ENCODE measurements around the gene PPIF.

Gene PPIF

DNA sequence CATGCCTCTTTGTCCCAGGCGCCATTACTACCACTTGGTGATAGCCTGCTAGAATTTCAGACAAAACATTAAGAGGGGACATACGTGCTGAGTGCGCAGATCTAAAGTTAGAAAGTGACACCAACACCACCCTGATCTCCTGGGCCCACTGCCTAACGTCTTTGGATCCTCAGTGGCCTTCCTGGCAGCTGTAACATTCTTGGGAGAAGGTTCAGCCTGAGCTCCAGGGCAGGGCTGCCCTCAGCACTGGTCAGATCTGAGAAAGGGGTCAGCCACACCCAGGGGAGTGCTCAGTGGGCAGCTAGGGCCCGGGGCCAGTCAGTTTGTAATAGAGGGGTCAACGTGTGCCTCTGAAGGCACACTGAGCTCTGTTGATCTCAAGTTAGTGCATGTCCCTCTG is 49.8 kb downstream of the PPIF start:
- H3K36me3 ChIP-seq (ENCODE audit: control insufficient read depth, low read depth, low read length), result no peaks in the 10 kb centered on the region
- H3K27ac ChIP-seq (ENCODE audit: low read length), result no peak overlapping the region
- no peak overlapping the region for H3K9ac ChIP-seq (ENCODE audit: low read length)
- H3K9me3 ChIP-seq (ENCODE audit: control insufficient read depth, low read depth, low read length), result no peaks in the 10 kb centered on the region
- no peak overlapping the region for H3K4me3 ChIP-seq (ENCODE audit: low read length)
- H3K27me3 ChIP-seq (ENCODE audit: control insufficient read depth, insufficient read depth, low read length), result no peaks in the 10 kb centered on the region
- H3K4me1 ChIP-seq (ENCODE audit: control insufficient read depth, low read depth, low read length), result peaks cover 18% of the 10 kb centered on the region

DNA sequence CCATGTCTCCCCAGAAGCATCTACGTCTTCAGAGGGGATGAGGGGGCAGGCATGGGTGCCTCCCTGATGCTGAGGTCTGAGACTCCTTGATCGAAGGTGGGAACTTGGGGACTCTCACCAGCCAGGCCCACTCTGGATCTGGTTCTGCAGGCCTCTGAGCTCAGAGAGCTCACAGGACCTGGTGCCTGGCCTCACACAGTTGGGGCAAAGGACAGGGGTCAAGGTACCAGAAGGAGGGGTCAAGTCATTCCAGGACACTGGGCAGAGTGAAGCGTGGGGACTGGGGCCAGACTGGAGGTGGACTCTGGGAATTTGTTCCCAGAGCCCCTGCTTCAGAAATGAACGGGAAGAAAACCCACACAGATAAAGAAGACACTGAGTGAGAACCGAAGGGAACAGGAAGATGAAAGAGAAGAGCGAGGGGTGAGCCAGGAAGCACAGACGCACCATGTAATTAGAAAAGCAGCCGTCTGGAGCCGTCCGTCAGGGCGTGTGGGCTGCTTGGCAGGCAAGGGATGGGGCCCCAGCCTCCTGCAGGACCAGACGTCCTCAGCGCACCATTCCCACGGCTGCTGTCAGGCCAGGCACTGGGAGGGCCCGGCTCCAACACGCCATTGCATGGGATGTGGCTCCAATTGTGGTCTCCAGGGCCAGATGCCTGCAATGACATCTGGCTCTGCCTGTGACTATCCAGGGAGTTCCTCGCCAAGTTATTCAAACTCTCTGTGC is 50.5 kb downstream of the PPIF start:
- Histone ChIP-seq H3K4me3 (ENCODE audit: low read length) (no peak overlapping the region), H3K9me3 (ENCODE audit: control insufficient read depth, low read depth, low read length) (no peaks in the 10 kb centered on the region), H3K4me1 (ENCODE audit: control insufficient read depth, low read depth, low read length) (peaks cover 19% of the 10 kb centered on the region), H3K9ac (ENCODE audit: low read length) (no peak overlapping the region), H3K36me3 (ENCODE audit: control insufficient read depth, low read depth, low read length) (no peaks in the 10 kb centered on the region), H3K27ac (ENCODE audit: low read length) (no peak overlapping the region), H3K27me3 (ENCODE audit: control insufficient read depth, insufficient read depth, low read length) (peaks cover 1% of the 10 kb centered on the region)

DNA sequence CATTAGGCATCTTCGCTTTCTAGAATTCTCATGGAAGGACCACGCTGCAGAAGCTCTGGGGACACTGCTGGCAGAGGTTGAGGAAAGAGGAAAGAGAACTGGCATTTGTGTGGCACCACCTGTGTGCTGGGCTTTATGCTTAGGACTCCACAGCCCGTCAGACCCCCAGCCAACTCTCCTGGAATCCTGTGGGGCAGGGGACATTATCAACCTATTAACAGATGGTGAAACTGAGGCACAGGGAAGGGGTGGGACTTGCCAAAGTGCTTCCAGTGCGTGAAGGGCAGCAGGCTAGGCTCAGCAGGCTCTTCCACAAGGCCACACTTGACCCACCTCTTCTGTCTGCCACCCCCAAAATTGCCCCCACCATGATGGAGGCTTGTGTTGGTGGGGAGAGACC is 51.4 kb downstream of the PPIF start:
- H3K4me1 ChIP-seq (ENCODE audit: control insufficient read depth, low read depth, low read length), result peaks cover 25% of the 10 kb centered on the region
- no peak overlapping the region for H3K27ac ChIP-seq (ENCODE audit: low read length)
- no peaks in the 10 kb centered on the region for H3K36me3 ChIP-seq (ENCODE audit: control insufficient read depth, low read depth, low read length)
- no peak overlapping the region for H3K4me3 ChIP-seq (ENCODE audit: low read length)
- peaks cover 6% of the 10 kb centered on the region for H3K27me3 ChIP-seq (ENCODE audit: control insufficient read depth, insufficient read depth, low read length)
- H3K9ac ChIP-seq (ENCODE audit: low read length), result peak overlapping the region; percentile 48
- no peaks in the 10 kb centered on the region for H3K9me3 ChIP-seq (ENCODE audit: control insufficient read depth, low read depth, low read length)

DNA sequence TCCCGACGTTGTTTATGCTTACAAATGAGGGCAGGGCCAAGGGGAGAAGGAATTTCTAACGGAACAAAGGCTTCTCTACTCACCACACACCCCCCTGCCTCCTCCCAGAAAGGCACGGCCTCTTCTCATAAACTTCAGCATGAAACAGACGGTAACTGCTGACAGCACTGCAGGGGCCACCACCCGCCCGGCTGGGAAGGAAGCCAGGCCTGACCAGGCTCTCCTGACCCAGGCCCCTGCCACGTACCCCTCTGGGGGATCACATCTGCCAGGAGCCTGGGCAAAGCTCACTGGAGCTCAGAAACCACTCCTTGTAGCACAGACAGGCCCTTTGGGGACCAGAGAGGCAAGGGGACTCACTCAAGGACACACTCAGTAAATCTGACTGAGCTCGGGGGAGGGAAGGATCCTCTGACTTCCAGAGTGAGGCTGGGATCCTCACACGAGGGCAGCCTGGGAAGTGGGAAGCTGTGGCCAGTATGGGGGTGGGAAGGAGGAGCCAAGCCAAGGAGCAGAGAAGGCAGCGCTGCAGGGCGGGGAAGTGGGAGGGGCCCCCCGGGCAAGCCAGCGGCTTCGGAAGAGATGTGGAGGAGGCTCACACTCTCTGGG is 52.1 kb downstream of the PPIF start:
- Histone ChIP-seq H3K27ac (ENCODE audit: low read length) (peak overlapping the region; percentile 9), H3K4me3 (ENCODE audit: low read length) (peak overlapping the region; percentile 14), H3K9me3 (ENCODE audit: control insufficient read depth, low read depth, low read length) (no peaks in the 10 kb centered on the region), H3K36me3 (ENCODE audit: control insufficient read depth, low read depth, low read length) (no peaks in the 10 kb centered on the region), H3K4me1 (ENCODE audit: control insufficient read depth, low read depth, low read length) (peaks cover 31% of the 10 kb centered on the region), H3K27me3 (ENCODE audit: control insufficient read depth, insufficient read depth, low read length) (peaks cover 6% of the 10 kb centered on the region), H3K9ac (ENCODE audit: low read length) (peak overlapping the region; percentile 48)

DNA sequence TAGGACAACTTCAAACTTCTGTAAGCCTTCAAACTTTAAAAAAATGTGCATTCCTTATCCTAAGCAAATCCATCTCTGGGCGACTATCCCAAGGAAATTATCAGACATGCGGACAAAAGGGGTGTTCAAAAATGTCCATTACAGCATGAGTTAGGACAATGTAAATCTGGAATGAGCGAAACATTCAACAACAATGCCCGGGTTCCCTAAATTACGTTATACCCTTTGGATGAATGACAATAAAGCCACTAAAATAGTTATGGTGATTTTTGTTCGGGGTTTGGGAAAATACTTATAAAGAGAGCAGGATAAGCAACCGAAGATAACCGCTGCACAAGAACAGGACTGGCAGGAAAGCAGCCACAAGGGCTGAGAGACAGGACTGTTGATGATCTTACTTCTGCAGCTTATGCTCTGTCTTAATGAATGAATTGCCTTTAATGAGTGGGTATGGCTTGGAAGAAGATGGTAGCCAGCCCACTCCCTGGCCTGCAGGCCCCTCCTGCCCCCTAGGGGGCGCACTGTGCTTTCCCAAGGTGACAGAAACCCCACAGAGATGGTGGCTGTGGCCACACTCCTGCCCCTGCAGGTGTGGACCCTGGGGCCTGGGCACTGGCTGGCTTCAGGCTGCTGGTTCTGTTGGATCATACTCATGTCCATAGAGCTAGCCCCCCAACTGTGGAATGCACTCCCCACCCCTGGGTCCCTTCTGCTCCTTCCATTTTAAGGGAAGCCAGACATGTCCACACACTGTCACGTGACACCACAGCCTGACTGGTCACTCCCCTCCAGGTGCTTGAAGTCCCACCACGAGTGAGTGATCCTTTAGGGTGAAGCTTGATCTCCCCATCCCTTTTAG is 53.1 kb downstream of the PPIF start:
- Histone ChIP-seq H3K4me3 (ENCODE audit: low read length) (no peak overlapping the region), H3K9me3 (ENCODE audit: control insufficient read depth, low read depth, low read length) (no peaks in the 10 kb centered on the region), H3K4me1 (ENCODE audit: control insufficient read depth, low read depth, low read length) (peaks cover 36% of the 10 kb centered on the region), H3K9ac (ENCODE audit: low read length) (no peak overlapping the region), H3K36me3 (ENCODE audit: control insufficient read depth, low read depth, low read length) (no peaks in the 10 kb centered on the region), H3K27me3 (ENCODE audit: control insufficient read depth, insufficient read depth, low read length) (peaks cover 6% of the 10 kb centered on the region), H3K27ac (ENCODE audit: low read length) (no peak overlapping the region)

DNA sequence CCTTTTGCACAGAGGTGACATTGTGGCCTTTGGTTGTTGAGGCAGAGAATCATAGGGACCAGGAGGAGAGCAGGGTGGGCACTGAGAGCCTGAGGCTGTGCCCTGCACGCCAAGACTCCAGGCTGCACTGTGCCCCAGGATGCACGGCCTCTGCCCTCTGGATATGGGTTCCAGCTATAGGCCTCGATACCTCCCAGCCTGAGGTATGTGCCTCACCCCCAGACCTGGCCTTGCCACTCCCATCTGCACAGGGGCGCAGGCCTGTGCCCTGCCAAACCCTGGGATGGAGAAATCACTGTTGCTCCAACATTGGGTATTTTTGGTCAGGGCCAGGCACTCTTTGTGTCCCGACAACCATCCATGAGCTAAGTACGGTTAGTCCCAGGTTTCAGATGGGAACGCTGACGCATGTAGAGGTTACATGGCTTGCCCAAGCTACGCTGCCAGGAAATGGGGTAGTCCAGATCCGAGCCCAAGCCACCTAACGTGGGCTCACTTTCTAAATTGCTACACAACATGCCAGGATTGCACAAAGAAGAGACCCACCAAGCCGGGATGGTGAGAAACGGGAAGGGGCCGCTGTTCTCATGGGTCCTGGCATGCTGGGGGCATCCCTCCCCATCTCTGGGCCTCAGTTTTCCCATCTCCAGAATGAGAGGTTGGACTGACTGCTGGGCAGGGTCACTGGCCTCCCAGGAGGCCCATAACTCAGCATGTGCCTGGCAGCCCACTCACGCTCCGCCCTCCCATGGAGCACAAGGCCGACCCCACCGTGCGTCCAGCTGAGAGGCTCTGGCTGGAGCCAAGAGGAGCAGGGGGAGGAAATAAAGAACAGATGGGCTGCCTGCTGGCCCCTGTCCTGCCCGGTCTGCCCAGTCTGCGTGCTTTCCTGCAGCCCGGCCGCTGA is 54.0 kb downstream of the PPIF start:
- Histone ChIP-seq H3K9ac (ENCODE audit: low read length) (no peak overlapping the region), H3K36me3 (ENCODE audit: control insufficient read depth, low read depth, low read length) (no peaks in the 10 kb centered on the region), H3K27me3 (ENCODE audit: control insufficient read depth, insufficient read depth, low read length) (peaks cover 6% of the 10 kb centered on the region), H3K4me1 (ENCODE audit: control insufficient read depth, low read depth, low read length) (peaks cover 36% of the 10 kb centered on the region), H3K27ac (ENCODE audit: low read length) (no peak overlapping the region), H3K9me3 (ENCODE audit: control insufficient read depth, low read depth, low read length) (no peaks in the 10 kb centered on the region), H3K4me3 (ENCODE audit: low read length) (no peak overlapping the region)

DNA sequence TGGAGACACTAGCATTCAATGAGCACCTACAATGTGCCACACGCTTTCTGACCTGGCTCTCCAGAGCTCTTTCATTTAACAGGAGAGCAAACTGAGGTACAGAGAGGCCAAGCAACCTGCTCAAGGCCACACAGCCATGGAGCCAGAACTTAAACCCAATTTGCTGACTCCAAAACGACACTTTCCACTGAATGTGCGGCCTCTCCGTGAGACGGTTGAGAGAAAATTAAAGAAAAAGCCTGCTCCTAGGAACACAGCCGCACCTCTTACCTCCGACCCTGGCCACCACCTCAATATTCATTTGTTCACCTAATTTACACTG is 55.3 kb downstream of the PPIF start:
- Histone ChIP-seq H3K4me1 (ENCODE audit: control insufficient read depth, low read depth, low read length) (peaks cover 36% of the 10 kb centered on the region), H3K4me3 (ENCODE audit: low read length) (no peak overlapping the region), H3K9me3 (ENCODE audit: control insufficient read depth, low read depth, low read length) (no peaks in the 10 kb centered on the region), H3K9ac (ENCODE audit: low read length) (no peak overlapping the region), H3K27ac (ENCODE audit: low read length) (no peak overlapping the region), H3K27me3 (ENCODE audit: control insufficient read depth, insufficient read depth, low read length) (peaks cover 6% of the 10 kb centered on the region), H3K36me3 (ENCODE audit: control insufficient read depth, low read depth, low read length) (no peaks in the 10 kb centered on the region)

DNA sequence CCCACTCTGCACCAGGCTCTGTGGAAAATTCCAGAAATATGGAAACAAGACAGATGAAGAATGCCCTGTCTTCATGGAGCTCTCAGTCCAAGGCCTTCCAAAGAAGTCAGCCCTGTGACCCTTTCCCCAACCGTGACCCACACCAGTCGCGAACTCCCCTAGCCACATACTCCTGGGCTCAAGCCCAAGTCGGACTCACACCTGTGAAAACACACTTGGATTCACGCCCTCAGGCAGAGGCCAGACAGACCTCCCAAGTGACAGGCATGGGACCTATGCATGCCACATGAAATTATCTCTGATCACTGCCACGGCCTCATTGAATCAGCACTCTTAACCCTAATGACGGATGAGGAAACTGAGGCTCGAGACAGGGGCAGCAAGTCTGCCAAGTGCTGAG is 55.7 kb downstream of the PPIF start:
- H3K9ac ChIP-seq (ENCODE audit: low read length), result no peak overlapping the region
- H3K27me3 ChIP-seq (ENCODE audit: control insufficient read depth, insufficient read depth, low read length), result peaks cover 6% of the 10 kb centered on the region
- peaks cover 36% of the 10 kb centered on the region for H3K4me1 ChIP-seq (ENCODE audit: control insufficient read depth, low read depth, low read length)
- no peaks in the 10 kb centered on the region for H3K9me3 ChIP-seq (ENCODE audit: control insufficient read depth, low read depth, low read length)
- H3K4me3 ChIP-seq (ENCODE audit: low read length), result peak overlapping the region; percentile 51
- H3K36me3 ChIP-seq (ENCODE audit: control insufficient read depth, low read depth, low read length), result no peaks in the 10 kb centered on the region
- H3K27ac ChIP-seq (ENCODE audit: low read length), result no peak overlapping the region

DNA sequence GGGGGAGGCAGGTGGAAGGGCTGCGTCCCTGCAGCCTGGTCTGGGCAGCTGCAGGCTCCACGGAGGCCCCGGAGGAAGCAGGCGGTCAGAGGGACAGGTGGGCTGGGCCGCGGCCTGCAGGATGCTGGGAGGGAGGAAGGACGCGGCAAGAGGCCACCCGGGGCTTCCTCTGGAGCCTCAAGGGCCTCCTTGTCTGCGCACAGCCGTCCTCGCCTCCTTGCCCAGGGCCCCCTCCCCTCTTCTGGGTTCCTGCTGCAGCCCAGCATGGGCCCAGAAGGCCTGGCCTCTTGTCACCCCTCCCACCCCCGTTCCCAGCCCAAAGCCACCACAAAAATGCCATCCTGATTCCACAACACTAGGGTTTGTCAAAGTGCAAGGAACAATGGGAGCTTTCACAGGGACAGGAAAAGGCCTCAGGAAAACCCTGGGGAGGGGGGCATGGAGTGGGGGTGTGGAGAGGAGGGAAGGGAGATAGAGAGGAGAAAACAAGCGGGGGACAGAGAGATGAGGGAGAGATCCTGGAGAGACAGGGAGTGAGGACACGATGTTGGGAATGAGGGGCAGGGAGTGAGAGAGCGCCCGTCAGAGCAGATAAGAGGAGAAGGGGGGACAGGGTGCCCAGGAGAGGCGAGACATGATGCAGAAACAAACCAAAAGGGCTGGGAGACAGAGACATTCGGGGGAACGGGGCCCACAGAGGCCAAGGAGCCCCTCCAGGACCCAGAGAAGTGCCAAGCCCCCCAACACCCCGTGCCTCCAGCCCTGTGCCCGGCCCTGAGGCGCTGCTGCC is 56.4 kb downstream of the PPIF start:
- Histone ChIP-seq H3K9me3 (ENCODE audit: control insufficient read depth, low read depth, low read length) (no peaks in the 10 kb centered on the region), H3K27me3 (ENCODE audit: control insufficient read depth, insufficient read depth, low read length) (peaks cover 6% of the 10 kb centered on the region), H3K4me3 (ENCODE audit: low read length) (peak overlapping the region; percentile 51), H3K27ac (ENCODE audit: low read length) (no peak overlapping the region), H3K4me1 (ENCODE audit: control insufficient read depth, low read depth, low read length) (peaks cover 35% of the 10 kb centered on the region), H3K36me3 (ENCODE audit: control insufficient read depth, low read depth, low read length) (no peaks in the 10 kb centered on the region), H3K9ac (ENCODE audit: low read length) (no peak overlapping the region)

DNA sequence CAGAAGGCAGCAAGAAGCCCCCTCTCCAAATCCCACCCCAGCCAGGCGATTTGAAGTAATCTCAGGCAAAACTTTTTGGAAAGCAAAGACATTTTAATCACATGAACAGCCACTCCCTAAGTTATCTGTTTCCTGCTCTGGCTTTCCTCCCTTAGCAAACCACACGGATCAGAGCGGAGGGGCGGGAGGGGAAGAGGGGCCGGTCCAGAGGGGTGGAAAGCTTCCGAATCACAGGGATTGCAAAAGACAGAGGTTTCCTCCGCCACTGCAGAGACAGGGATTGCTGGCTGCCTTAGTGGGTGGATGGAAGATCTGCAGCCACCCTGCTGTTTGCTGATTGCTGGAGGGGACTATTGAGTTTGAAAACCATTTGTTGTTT is 57.0 kb downstream of the PPIF start:
- Histone ChIP-seq H3K27ac (ENCODE audit: low read length) (no peak overlapping the region), H3K4me3 (ENCODE audit: low read length) (peak overlapping the region; percentile 51), H3K9ac (ENCODE audit: low read length) (no peak overlapping the region), H3K9me3 (ENCODE audit: control insufficient read depth, low read depth, low read length) (no peaks in the 10 kb centered on the region), H3K4me1 (ENCODE audit: control insufficient read depth, low read depth, low read length) (peaks cover 30% of the 10 kb centered on the region), H3K27me3 (ENCODE audit: control insufficient read depth, insufficient read depth, low read length) (peaks cover 6% of the 10 kb centered on the region), H3K36me3 (ENCODE audit: control insufficient read depth, low read depth, low read length) (no peaks in the 10 kb centered on the region)
